UCSD-AML1 (cell line): ENCODE results near the gene UGT2B17.
A peak's percentile ranks its signal among the peaks of the same experiment; 100 is the strongest.
"Not testable (repeated sequence)": the region's sequence is repeated elsewhere in the genome, so short reads cannot be mapped to it uniquely, and the experiment has no call there.

Experiments
- DNase-seq: peaks from one replicate; lab custom pipeline; 2025; ENCODE audit not compliant: unreplicated experiment; lab: John Stamatoyannopoulos, UW

UGT2B17 gene

DNA sequence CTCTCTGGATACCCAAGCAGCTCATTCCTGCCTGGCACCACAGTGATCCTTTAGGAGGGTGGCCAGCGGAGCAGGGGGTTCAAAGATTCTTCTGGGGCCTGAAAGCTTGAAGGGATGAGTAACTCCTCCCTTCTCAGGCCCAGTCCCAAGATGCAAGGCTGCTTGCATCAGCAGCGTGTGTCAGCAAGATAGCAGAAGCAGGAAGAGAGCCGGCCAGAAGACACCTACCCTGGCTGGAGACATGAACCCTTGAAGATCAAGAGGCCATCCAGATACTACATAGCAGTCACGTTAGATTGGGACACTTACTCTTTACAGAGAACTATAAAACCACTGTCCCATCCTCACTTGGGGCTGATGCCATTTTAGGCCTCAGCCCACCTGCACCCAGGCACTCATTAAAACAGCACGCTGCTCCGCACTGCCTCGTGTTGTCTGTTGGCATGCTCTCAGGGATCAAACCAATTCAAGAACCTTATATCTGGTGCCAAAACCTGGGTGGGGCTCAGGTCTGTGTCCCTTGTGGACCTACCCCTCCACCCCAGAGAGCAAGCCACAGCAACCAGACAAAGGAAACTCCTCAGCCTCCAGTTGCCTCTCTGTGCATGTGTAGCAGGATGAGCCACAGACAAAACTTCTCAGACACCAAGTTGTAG, 6.5 kb downstream of the UGT2B17 start:
- DNase-seq: no peak

DNA sequence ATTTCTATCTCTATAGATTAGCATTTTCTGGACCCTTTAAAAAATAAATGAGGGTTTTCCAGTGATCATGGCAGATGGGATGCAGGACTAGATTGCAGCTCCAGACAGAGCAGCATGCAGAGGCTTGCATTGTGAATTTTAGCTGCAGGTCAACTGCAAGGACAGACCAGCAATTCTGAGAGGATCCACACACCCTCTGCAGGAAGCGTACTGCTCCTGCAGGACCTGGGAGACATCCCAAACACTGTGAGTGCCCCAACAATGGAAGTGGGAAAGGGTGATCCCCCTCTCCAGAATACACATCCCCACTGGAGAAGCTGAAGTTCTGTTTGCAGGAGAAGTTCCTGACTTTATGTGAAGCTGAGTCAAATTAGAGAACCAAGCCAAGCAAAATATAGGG, 7.1 kb downstream of the UGT2B17 start:
- DNase-seq: not testable (repeated sequence)

- DNase-seq: not testable (repeated sequence)
Measured at GRCh38 chr4:68568535-68568934, 7.6 kb downstream of the UGT2B17 start.

DNA sequence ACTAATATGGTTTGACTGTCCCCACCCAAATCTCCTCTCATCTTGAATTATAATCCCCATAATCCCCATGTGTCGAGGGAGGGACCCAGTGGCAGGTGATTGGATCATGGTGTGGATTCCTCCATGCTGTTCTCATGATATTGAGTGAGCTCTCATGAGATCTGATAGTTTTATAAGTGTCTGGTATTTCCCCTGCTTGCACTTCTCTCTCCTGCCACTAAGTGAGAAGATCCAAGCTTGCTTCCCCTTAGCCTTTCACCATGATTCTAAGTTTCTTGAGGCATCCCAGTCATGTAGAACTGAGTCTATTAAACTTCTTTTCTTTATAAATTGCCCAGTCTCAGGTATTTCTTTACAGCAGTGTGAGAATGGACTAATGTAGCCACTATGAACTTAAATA, 9.8 kb downstream of the UGT2B17 start:
- DNase-seq: not testable (repeated sequence)

DNA sequence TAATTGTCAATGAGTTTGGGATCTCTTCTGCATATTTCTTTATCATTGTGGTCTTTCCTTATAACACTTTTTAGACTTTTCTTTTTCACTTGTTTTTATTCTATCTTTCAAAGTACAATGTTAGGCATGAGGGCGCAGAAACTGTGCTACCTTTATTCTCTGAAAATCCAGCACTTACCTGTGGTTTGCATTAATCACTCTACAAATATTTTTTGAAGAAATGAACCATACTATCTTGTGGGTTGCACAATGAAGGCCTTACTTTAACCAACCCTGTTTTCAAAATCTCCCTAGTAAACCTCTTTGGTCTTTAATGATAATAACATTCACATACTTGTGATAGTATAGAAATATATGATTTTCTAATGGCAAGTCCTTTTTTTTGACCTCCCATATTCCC, 11.0 kb downstream of the UGT2B17 start:
- DNase-seq: not testable (repeated sequence)

DNA sequence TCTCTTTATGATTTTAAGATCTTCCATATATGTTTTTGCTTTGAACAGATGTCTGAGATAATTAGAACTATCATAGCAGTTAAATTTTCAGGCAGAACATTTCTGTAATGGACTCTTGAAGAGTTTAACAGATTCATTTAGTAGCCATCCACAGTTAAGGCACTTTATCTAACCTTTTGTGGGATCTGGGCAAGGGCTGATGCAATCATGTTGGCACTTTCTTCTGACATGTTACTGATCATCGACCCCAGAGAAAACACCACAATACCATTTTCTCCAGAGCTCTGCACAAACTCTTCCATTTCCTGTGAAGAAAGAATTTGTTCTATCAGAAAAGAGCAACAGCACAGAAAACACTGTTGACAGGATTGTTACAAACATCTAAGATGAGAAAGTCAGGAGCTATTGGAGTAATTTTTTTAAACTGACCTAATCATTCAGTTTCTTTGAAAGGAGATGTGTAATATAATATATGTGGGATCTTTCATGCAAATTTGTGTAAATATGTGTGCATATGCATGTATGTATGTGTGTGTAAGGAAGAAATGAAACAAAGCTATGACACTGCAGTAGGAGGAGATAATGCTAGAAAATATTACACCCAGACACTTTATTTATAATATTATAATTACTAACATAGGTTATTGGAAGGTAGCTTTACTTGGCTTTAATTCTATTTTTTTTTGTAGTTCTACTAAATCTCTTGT, 15.6 kb downstream of the UGT2B17 start:
- not testable (repeated sequence) for DNase-seq

GRCh38 chr4:68553830-68554229, 22.3 kb downstream of the UGT2B17 start:
- not testable (repeated sequence) for DNase-seq

DNA sequence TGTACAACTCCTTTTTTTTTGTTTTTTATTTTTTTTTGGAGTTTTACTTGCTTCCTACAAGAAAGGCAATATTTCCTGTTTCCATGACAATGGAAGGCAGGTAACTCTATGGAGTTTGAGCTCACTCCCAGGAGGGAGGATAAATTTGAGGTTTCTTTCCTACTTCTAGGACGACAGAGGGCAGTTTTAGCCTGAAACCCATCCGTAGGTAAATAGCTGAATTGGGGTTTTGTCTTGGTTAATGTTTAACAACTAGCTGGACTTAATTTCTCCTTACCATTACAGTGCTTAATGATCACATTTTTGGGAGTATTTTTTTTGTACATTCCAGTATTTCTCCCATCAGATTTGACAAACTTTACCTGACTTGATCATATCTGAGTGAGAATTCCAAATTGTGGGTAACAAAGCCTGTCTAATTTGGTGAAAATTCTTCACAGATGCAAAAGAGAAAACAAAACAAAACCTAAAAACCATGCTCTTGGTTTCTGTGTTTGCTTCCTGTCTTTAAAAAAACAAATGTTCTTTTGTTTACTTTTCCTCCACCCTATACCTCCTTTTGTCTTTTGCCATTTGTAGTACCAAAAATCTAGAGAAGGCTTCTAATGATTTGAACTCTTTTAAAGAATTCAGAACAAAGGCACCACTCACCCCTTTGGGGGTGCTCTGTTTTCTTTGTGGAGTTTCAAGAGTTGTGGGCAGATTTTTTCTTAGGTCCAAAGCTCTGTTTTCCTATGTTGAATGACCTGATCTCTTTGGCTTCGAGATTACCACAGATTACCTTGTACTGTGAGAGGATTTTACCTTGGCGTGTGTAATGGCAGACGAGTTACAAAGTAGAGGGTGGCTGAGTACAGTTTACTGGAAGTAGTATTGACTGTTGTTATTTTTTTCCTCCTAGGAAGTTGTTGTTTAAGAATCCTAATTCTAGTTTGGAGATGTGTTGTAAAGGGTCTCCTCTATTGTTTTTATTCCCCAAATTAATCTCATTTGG, 23.0 kb downstream of the UGT2B17 start:
- DNase-seq: not testable (repeated sequence)

- DNase-seq: not testable (repeated sequence)
Measured at GRCh38 chr4:68542742-68543141, 33.4 kb downstream of the UGT2B17 start.

GRCh38 chr4:68536375-68536774, 39.7 kb downstream of the UGT2B17 start:
- no peak for DNase-seq

- DNase-seq: no peak
Measured at GRCh38 chr4:68535974-68536373, 40.1 kb downstream of the UGT2B17 start.

GRCh38 chr4:68522232-68522631, 53.9 kb downstream of the UGT2B17 start:
- not testable (repeated sequence) for DNase-seq

DNA sequence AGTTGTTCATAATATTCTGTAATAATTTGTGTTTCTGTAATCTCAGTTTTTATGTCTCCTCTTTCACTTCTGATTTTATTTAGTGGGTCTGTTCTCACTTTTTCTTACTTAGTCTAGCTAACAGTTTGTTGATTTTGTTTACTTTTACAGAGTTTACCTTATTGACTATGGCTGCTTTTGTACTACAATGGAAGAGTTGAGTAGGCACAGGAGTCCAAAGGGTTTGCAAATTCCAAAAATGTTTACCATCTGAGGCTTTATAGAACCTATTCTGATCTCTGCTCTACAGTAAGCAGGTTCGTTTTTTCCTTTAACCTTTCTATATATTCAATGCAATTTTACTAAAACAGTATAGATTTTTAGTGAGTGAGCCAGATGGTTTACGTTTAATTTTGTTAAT, 55.1 kb downstream of the UGT2B17 start:
- no peak for DNase-seq

DNA sequence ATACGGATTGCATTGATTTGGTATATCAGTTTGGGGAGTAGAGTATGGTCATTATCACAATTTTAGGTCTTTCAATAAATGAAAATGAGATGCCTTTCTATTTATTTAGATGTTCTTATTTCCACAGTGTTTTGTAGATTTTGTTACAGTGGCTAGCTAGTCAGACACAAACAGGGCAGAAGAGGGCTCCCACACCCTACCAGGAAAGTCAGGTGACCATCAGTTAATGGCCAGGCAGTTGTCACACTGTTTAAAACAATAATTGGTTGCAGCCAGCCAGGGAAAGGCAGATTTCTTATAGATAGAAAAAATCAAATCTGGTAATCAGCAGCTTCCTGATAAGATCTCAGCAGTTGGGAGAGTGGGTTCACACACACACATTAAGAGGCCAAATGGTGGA, 57.2 kb downstream of the UGT2B17 start:
- no peak for DNase-seq

GRCh38 chr4:68505452-68505851, 70.7 kb downstream of the UGT2B17 start:
- DNase-seq: not testable (repeated sequence)

DNA sequence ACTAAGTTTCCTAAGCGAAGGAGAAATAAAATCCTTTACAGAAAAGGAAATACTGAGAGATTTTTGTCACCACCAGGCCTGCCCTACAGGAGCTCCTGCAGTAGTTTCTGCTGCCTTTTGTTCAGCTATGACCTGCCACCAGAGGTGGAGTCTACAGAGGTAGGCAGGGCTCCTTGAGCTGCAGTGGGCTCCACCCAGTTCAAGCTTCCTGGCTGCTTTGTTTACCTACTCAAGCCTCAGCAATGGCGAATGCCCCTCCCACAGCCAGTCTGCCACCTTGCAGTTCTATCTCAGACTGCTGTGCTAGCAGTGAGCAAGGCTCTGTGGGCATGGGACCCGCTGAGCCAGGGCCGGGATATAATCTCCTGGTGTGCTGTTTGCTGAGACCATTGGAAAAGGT, 71.3 kb downstream of the UGT2B17 start:
- DNase-seq: not testable (repeated sequence)

GRCh38 chr4:68503462-68503861, 72.7 kb downstream of the UGT2B17 start:
- not testable (repeated sequence) for DNase-seq

DNA sequence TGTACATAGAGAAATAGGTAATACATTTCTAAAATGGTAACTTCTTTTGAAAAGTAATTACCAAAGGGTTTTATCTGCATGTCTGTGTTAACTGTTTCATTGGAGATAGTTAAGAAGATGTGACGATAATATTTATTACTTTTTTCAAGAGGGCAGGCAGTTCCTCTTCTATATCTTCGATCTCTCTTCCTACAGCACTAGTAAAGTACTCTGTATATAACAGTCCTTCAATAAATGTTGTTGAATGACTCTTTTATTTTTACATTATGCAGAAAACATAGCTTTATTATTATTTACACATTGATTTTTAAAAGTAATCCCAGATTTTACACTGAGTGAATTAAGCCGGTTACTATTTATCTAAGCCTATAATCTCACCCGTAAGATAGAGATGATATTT, 77.1 kb downstream of the UGT2B17 start:
- DNase-seq: no peak

- DNase-seq: peak; percentile 28
Measured at GRCh38 chr4:68498413-68499007, 77.6 kb downstream of the UGT2B17 start.

DNA sequence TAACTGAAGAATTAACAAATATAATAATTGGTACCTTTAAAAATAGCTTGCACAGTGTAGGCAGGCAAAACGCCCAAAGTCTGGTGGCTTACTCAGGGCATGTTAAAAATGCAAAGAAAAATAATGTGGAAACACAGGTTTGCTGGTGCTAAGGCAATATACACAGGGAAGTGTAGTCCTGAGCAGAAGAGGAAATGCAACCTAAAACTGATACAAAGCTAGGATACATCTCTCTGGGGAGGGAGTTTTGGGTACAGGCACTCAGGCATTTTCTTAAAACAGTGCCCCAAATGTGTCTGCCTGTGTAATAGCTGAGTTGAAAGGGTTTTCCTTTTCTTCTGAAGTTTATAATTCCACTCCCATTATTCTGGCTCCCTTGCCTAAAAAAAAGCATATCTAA, 81.4 kb downstream of the UGT2B17 start:
- no peak for DNase-seq
